ENCODE results near the gene MSANTD4.

MSANTD4 gene

DNA sequence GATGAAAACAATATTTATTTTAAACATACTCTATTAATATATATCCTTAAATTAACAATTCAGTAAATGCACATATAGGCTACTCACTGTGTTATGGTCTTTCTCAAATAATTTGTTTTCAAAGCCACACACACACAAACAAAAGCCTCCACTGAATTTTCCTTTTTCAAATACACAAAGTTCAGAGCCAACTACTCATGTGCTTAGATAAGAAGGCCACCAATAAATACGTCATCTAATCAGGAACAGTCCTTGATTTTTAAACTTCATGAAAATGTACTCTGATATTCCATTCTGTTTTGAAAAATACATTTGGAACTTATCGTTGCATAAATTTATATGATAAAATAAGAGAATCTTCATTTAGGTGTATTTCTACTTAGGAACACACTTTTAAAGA is 29.1 kb upstream of the MSANTD4 start:
- Histone ChIP-seq H3K4me3 (ENCODE audit: low read depth in 1 of 2, low read length in 2 of 2) (no peak overlapping the region), H3K4me1 (ENCODE audit: insufficient read depth, low read length) (no peaks in the 10 kb centered on the region), H4K20me1 (ENCODE audit: insufficient read depth, low read length) (no peaks in the 10 kb centered on the region), H3K9ac (ENCODE audit: low read depth, low read length) (no peak overlapping the region), H3K9me3 (ENCODE audit: insufficient read depth, low read length, severe bottlenecking) (no peaks in the 10 kb centered on the region), H3K79me2 (ENCODE audit: insufficient read depth, low read length) (no peaks in the 10 kb centered on the region), H3K36me3 (ENCODE audit: insufficient read depth, low read length) (no peaks in the 10 kb centered on the region), H3K27me3 (ENCODE audit: insufficient read depth, low read length, poor library complexity) (no peaks in the 10 kb centered on the region), H3K27ac (ENCODE audit: low read length) (no peak overlapping the region), H2AFZ (ENCODE audit: low read depth, low read length) (no peak overlapping the region), H3K4me2 (ENCODE audit: insufficient read depth, low read length) (no peak overlapping the region)
- DNase-seq, result no peak
- ATAC-seq (ENCODE audit: insufficient read depth, low read depth), result no peak
- TF ChIP-seq, protein P1, sequence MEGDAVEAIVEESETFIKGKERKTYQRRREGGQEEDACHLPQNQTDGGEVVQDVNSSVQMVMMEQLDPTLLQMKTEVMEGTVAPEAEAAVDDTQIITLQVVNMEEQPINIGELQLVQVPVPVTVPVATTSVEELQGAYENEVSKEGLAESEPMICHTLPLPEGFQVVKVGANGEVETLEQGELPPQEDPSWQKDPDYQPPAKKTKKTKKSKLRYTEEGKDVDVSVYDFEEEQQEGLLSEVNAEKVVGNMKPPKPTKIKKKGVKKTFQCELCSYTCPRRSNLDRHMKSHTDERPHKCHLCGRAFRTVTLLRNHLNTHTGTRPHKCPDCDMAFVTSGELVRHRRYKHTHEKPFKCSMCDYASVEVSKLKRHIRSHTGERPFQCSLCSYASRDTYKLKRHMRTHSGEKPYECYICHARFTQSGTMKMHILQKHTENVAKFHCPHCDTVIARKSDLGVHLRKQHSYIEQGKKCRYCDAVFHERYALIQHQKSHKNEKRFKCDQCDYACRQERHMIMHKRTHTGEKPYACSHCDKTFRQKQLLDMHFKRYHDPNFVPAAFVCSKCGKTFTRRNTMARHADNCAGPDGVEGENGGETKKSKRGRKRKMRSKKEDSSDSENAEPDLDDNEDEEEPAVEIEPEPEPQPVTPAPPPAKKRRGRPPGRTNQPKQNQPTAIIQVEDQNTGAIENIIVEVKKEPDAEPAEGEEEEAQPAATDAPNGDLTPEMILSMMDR (IDR thresholded peaks at IDR 0.05; ENCODE audit: borderline replicate concordance, extremely low read depth, low read length, poor library complexity, severe bottlenecking), result no peak
- TF ChIP-seq EZH2 (IDR thresholded peaks at IDR 0.05; ENCODE audit: borderline replicate concordance, low read depth, low read length, severe bottlenecking), result no peak

DNA sequence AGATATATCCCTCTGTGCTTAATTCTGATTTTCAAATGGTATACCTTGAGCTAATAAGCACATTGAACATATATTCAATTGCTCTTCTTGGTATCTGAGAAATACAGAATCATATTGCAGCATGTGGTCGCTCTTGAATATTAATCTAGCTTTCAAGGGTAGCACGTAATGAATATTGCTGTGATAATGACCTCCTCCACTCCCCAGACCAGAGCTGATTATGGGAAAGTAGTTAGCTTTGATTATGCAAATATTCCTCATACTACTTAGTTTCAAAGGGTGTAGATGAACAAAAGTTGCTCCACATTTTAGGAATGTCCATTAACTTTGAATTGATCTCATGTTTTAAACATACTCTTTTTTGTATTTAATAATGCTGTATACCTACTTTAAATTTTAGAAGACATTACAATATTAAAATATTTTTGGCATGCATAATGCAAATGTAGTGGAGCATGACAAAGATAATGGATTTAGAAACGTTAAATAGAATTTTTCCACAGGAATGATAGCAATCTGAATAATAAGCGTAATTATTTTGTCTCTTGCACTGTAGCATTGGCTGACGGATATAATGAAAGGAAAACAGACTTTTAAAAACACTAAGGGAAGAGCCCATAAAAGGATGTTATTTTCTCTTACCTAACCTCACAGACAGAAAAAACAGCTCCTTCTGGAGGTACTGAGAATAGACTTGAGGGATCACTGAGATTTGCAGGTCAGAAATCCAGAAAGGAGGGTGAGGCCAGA is 27.9 kb upstream of the MSANTD4 start:
- no peak for ATAC-seq (ENCODE audit: insufficient read depth, low read depth)
- no peak for DNase-seq
- Histone ChIP-seq H3K9me3 (ENCODE audit: insufficient read depth, low read length, severe bottlenecking) (no peaks in the 10 kb centered on the region), H3K4me2 (ENCODE audit: insufficient read depth, low read length) (no peak overlapping the region), H3K27me3 (ENCODE audit: insufficient read depth, low read length, poor library complexity) (no peaks in the 10 kb centered on the region), H2AFZ (ENCODE audit: low read depth, low read length) (no peak overlapping the region), H3K79me2 (ENCODE audit: insufficient read depth, low read length) (no peaks in the 10 kb centered on the region), H3K4me1 (ENCODE audit: insufficient read depth, low read length) (no peaks in the 10 kb centered on the region), H3K36me3 (ENCODE audit: insufficient read depth, low read length) (no peaks in the 10 kb centered on the region), H3K9ac (ENCODE audit: low read depth, low read length) (no peak overlapping the region), H3K27ac (ENCODE audit: low read length) (no peak overlapping the region), H3K4me3 (ENCODE audit: low read depth in 1 of 2, low read length in 2 of 2) (no peak overlapping the region), H4K20me1 (ENCODE audit: insufficient read depth, low read length) (no peaks in the 10 kb centered on the region)
- TF ChIP-seq EZH2 (IDR thresholded peaks at IDR 0.05; ENCODE audit: borderline replicate concordance, low read depth, low read length, severe bottlenecking), result no peak
- TF ChIP-seq, protein P1 (IDR thresholded peaks at IDR 0.05; ENCODE audit: borderline replicate concordance, extremely low read depth, low read length, poor library complexity, severe bottlenecking), result no peak

DNA sequence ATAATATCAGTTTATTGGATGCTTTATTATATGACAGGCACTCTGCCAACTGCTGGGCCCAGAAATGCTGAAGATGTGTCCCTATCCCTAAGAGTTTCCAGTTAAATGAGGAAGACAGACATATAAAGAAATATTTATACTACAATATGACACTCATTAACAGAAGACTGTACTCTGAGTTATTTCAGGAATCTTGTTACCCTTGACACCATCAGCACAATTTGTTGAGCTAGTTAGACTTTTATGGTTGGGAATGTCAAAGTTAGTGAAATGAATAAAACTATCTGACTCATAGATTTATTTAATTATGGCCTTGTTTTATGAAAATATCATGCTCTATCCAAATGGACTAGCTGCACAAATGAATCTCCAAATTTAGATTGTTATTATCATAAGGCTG is 25.6 kb upstream of the MSANTD4 start:
- TF ChIP-seq, protein P1 (IDR thresholded peaks at IDR 0.05; ENCODE audit: borderline replicate concordance, extremely low read depth, low read length, poor library complexity, severe bottlenecking), result no peak
- TF ChIP-seq EZH2 (IDR thresholded peaks at IDR 0.05; ENCODE audit: borderline replicate concordance, low read depth, low read length, severe bottlenecking), result no peak
- no peaks in the 10 kb centered on the region for H3K9me3 ChIP-seq (ENCODE audit: insufficient read depth, low read length, severe bottlenecking)
- no peaks in the 10 kb centered on the region for H3K36me3 ChIP-seq (ENCODE audit: insufficient read depth, low read length)
- H3K9ac ChIP-seq (ENCODE audit: low read depth, low read length), result no peak overlapping the region
- ATAC-seq (ENCODE audit: insufficient read depth, low read depth) (no peak), DNase-seq (no peak)
- H2AFZ ChIP-seq (ENCODE audit: low read depth, low read length), result no peak overlapping the region
- H3K79me2 ChIP-seq (ENCODE audit: insufficient read depth, low read length), result no peaks in the 10 kb centered on the region
- no peak overlapping the region for H3K4me3 ChIP-seq (ENCODE audit: low read depth in 1 of 2, low read length in 2 of 2)
- no peak overlapping the region for H3K27ac ChIP-seq (ENCODE audit: low read length)
- no peaks in the 10 kb centered on the region for H3K27me3 ChIP-seq (ENCODE audit: insufficient read depth, low read length, poor library complexity)
- H3K4me2 ChIP-seq (ENCODE audit: insufficient read depth, low read length), result no peak overlapping the region
- H4K20me1 ChIP-seq (ENCODE audit: insufficient read depth, low read length), result no peaks in the 10 kb centered on the region
- no peaks in the 10 kb centered on the region for H3K4me1 ChIP-seq (ENCODE audit: insufficient read depth, low read length)

Data from DND-41 (cell line).